Astrocyte of the spinal cord (primary cell): Measurements from ENCODE around the gene VGLL3.

Source experiments
- DNase-seq: peaks from one replicate; pipeline ENCODE4 v3.0.0; 2011; ENCODE audit warnings: low read depth, low spot score
- H3K4me3 ChIP-seq: 2 replicates; pipeline ENCODE4 v1.5.1; 2011; ENCODE audit warnings: low read depth, mild to moderate bottlenecking, low read length, moderate library complexity
- CTCF ChIP-seq: IDR thresholded peaks from 2 replicates; pipeline ENCODE4 v1.5.1; 2012; ENCODE audit warnings: low read depth, mild to moderate bottlenecking, low read length, inconsistent platforms
- in situ Hi-C: cut with HindIII; loops from 2 replicates; pipeline ENCODE4 v1.10.0; 2017; ENCODE audit warnings: low sequenced_read_pairs

The VGLL3 gene

GRCh38 chr3:86998569-86998968 lies 7.6 kb upstream of the VGLL3 start:
- no peak overlapping the region for H3K4me3 ChIP-seq
- in situ Hi-C loops, result no loop called here
- no peak for DNase-seq
- no peak for TF ChIP-seq CTCF

DNA sequence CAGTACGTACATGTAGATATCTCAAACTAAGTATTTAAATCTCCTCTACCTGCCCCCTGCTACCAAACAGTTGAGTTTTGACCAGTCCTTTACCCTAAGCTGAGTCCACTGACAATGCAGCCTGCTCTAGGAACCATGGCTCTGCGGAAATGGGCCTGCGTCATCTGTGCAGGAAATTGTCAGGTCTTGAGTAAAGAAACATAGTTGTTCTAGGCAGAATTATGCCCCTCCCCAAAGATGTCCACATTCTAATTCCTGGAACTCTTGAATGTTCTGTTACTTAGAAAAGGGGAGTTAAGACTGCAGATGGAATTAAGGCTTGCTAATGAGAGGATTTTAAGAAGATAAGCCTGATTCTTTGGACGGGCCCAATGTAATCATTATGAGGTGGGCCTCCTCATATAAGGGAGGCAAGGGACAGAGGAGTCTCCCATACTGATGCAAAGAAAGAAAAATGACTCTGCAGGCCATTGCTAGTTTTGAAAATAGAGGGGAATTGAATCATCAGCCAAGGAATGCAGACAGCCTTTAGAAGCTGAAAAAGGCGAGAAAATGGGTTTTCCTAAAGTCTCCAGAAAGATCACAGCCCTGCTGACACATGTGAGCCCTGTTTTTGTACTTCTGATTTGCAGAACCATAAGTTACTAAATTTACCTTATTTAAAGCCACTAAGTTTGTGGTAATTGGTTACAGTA lies 5.5 kb upstream of the VGLL3 start:
- no peak overlapping the region for H3K4me3 ChIP-seq
- in situ Hi-C loops, result no loop called here
- no peak for TF ChIP-seq CTCF
- peak; percentile 72 for DNase-seq

- in situ Hi-C loops, result no loop called here
- no peak for TF ChIP-seq CTCF
- no peak overlapping the region for H3K4me3 ChIP-seq
- peak; percentile 86 for DNase-seq
Observed at GRCh38 chr3:86995537-86995936, 4.6 kb upstream of the VGLL3 start.

GRCh38 chr3:86993704-86994103 lies 2.8 kb upstream of the VGLL3 start:
- no peak overlapping the region for H3K4me3 ChIP-seq
- TF ChIP-seq CTCF, result no peak
- in situ Hi-C loops, result no loop called here
- peak; percentile 88 for DNase-seq

DNA sequence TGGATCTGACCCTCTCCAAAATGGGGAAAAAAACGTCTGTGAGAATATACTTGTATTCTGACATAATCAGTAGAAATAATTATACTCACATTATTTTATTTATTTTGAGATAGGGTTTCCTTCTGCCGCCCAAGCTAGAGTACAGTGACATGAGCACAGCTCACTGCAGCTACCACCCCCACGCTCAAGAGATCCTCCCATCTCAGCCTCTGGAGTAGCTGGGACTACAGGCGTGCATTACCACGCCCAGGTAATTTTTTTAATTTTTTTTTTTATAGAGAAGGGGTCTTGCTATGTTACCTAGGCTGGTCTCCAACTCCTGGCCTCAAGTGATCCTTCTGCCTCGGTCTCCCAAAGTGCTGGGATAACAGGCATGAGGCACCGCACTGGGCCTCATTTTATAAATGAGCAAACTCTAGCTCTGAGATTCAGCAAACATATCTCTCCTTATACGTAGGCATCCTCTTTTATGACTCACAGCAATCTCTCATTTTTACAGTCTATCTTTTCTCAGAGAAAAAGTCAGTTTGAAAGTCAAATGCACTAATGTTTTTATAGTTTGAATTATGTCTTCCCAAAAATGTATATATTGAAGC lies 989 bp upstream of the VGLL3 start:
- TF ChIP-seq CTCF, result no peak
- peak; percentile 50 for DNase-seq
- in situ Hi-C loops, result no loop called here
- H3K4me3 ChIP-seq, result peak overlapping the region; percentile 85

GRCh38 chr3:86991482-86991815 lies 500 bp upstream of the VGLL3 start:
- no peak for TF ChIP-seq CTCF
- in situ Hi-C loops, result no loop called here
- no peak for DNase-seq
- H3K4me3 ChIP-seq, result peak overlapping the region; percentile 85
